MCF 10A (cell line): ENCODE results near the gene GNAI2. TPM values are rescaled to one million over a fixed set of nuclear protein-coding genes. Genes with fewer than 3 reads are reported as not detected.
A peak's percentile ranks its signal among the peaks of the same experiment; 100 is the strongest.

ENCODE experiments used
- BruUV-seq: library from RNA; stranded (reverse); fragments of 400-500 nt; replicated peaks from 2 replicates; lab custom pipeline; 2021; lab: Mats Ljungman, UMichigan
- CTCF ChIA-PET: fragments of 300-600 bp; sonication (Branson Sonifier 250); formaldehyde crosslinking; extraction: SDS; loops from one replicate; lab custom pipeline; 2021; ENCODE audit warnings: antibody characterized with exemption, inconsistent platforms; lab: Yijun Ruan, JAX
- POLR2A ChIA-PET: fragments of 300-600, 350-650 bp; sonication (Branson Sonifier 250); formaldehyde crosslinking; extraction: SDS; loops from one replicate; lab custom pipeline; 2020; ENCODE audit warnings: antibody characterized with exemption, inconsistent platforms; lab: Yijun Ruan, JAX
- DNase-seq: peaks from one replicate; pipeline ENCODE4 v3.0.0-alpha.2; 2018; ENCODE audit not compliant: unreplicated experiment
- H3K27ac Mint-ChIP-seq: one replicate; pipeline ENCODE4 v1.8.0; 2022; ENCODE audit warnings: mild to moderate bottlenecking, low read depth, mixed read lengths; ENCODE audit not compliant: unreplicated experiment
- H3K27me3 Mint-ChIP-seq: one replicate; pipeline ENCODE4 v1.8.0; 2022; ENCODE audit warnings: mixed read lengths; ENCODE audit not compliant: insufficient read depth, unreplicated experiment
- H3K36me3 Mint-ChIP-seq: one replicate; pipeline ENCODE4 v1.8.0; 2022; ENCODE audit warnings: mild to moderate bottlenecking, moderate library complexity, mixed read lengths; ENCODE audit not compliant: insufficient read depth, unreplicated experiment
- H3K4me1 Mint-ChIP-seq: one replicate; pipeline ENCODE4 v1.8.0; 2022; ENCODE audit warnings: mixed read lengths; ENCODE audit not compliant: insufficient read depth, unreplicated experiment
- H3K4me3 Mint-ChIP-seq: one replicate; pipeline ENCODE4 v1.8.0; 2022; ENCODE audit warnings: mild to moderate bottlenecking, moderate library complexity, mixed read lengths; ENCODE audit not compliant: unreplicated experiment
- H3K9me3 Mint-ChIP-seq: one replicate; pipeline ENCODE4 v1.8.0; 2022; ENCODE audit warnings: mixed read lengths; ENCODE audit not compliant: unreplicated experiment
- CTCF ChIP-seq: fragments of 200-600 bp; IDR thresholded peaks from one replicate; pipeline ENCODE4 v1.8.0; 2022; ENCODE audit warnings: antibody characterized with exemption, mild to moderate bottlenecking; ENCODE audit not compliant: unreplicated experiment
- intact Hi-C: fragments of 100-400 bp; cut with micrococcal nuclease; formaldehyde crosslinking; loops from 2 replicates; pipeline ENCODE4 v1.14.1; 2022
- total RNA-seq: library from RNA; stranded (reverse); gene quantifications from 2 replicates; pipeline ENCODE4 v1.2.3, GENCODE V29; 2022

The GNAI2 gene
- total RNA-seq, 1 experiment from 2014 or later, result 123 TPM

DNA sequence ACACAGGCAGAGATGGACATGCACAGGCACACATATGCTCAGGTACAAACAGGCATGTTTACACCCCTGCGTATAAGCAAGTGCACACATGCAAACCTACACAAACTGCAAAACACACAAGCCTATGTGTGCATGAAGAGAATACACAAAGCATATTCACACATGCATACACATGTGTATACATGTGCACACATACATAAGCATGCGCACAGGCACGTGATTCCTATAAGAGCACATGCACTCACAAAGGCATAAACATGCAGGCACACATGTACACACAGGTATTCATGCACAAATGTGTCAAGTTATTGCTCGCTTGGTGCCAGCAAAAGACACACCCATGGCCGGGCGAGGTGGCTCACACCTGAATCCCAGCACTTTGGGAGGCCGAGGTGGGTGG, 46.0 kb upstream of the GNAI2 start:
- ChIA-PET CTCF (interaction anchor here (0.6 to 16.0 kb wide), 11 partner anchors 11 to 85 kb away, joined by 3 to 245 read pairs (median 5); no protein-coding TSS in a partner anchor), POLR2A (interaction anchor here (0.6 to 5.0 kb wide), 6 partner anchors 10 to 68 kb away, joined by 3 to 48 read pairs (median 4); no protein-coding TSS in a partner anchor)
- Mint-ChIP-seq H3K9me3 (no peaks in the 10 kb centered on the region), H3K36me3 (peaks cover 35% of the 10 kb centered on the region), H3K27me3 (no peaks in the 10 kb centered on the region), H3K27ac (no peak overlapping the region), H3K4me3 (no peak overlapping the region), H3K4me1 (no peaks in the 10 kb centered on the region)
- no peak for DNase-seq
- BruUV-seq, result no TSS peak
- intact Hi-C loops, result loop anchor here (1.0 kb wide), 2 partner anchors 35 to 69 kb away; partner anchors contain the start of gene SEMA3F
- no peak for TF ChIP-seq CTCF

- no TSS peak for BruUV-seq
- CTCF ChIA-PET, result interaction anchor here (0.6 to 16.0 kb wide), 21 partner anchors 8 to 98 kb away, joined by 3 to 245 read pairs (median 6); no protein-coding TSS in a partner anchor
- intact Hi-C loops, result no loop called here
- Mint-ChIP-seq H3K27ac (no peak within 1 kb of the TSS), H3K27me3 (no peaks in the 10 kb centered on the region), H3K36me3 (peaks cover 26% of the 10 kb centered on the region), H3K4me3 (no peak within 1 kb of the TSS), H3K9me3 (no peaks in the 10 kb centered on the region), H3K4me1 (no peaks in the 10 kb centered on the region)
- TF ChIP-seq CTCF, result no peak
- POLR2A ChIA-PET, result interaction anchor here (0.6 to 5.0 kb wide), 7 partner anchors 16 to 69 kb away, joined by 3 to 48 read pairs (median 3); no protein-coding TSS in a partner anchor
- DNase-seq, result no peak
Observed at GRCh38 chr3:50190936-50191660, 44.9 kb upstream of the GNAI2 start, which contains the start of gene GNAT1. Gene GNAT1, plus strand, starts transcription at chr3:50191610. Its CDS starts 116 bp downstream, at chr3:50191726.

- CTCF ChIA-PET, result interaction anchor here (0.6 to 16.0 kb wide), 37 partner anchors 9 to 490 kb away, joined by 3 to 245 read pairs (median 5); partner anchors contain the start of genes IFRD2 and SEMA3B
- Mint-ChIP-seq H3K36me3 (peaks cover 24% of the 10 kb centered on the region), H3K9me3 (no peaks in the 10 kb centered on the region), H3K4me1 (no peaks in the 10 kb centered on the region), H3K27me3 (no peaks in the 10 kb centered on the region), H3K27ac (no peak overlapping the region), H3K4me3 (no peak overlapping the region)
- no peak for DNase-seq
- intact Hi-C loops, result loop anchor here (1.0 kb wide), 3 partner anchors 34 to 132 kb away; no protein-coding TSS in a partner anchor
- BruUV-seq, result no TSS peak
- no peak for TF ChIP-seq CTCF
- POLR2A ChIA-PET, result interaction anchor here (1.0 to 5.0 kb wide), 5 partner anchors 27 to 90 kb away, joined by 3 to 48 read pairs (median 3); no protein-coding TSS in a partner anchor
Observed at GRCh38 chr3:50192124-50192523, 43.9 kb upstream of the GNAI2 start.

- peak; percentile 68 for DNase-seq
- no peak overlapping the region for H3K27ac Mint-ChIP-seq
- intact Hi-C loops, result loop anchor here (1.0 kb wide), 3 partner anchors 34 to 132 kb away; no protein-coding TSS in a partner anchor
- TF ChIP-seq CTCF, result peak; percentile 85
- no TSS peak for BruUV-seq
- H3K9me3 Mint-ChIP-seq, result no peaks in the 10 kb centered on the region
- H3K27me3 Mint-ChIP-seq, result no peaks in the 10 kb centered on the region
- POLR2A ChIA-PET, result interaction anchor here (1.0 to 1.5 kb wide), 3 partner anchors 33 to 90 kb away, joined by 3 read pairs; no protein-coding TSS in a partner anchor
- CTCF ChIA-PET, result interaction anchor here (0.6 to 16.0 kb wide), 37 partner anchors 10 to 491 kb away, joined by 3 to 245 read pairs (median 5); partner anchors contain the start of genes IFRD2 and SEMA3B
- no peak overlapping the region for H3K4me3 Mint-ChIP-seq
- no peaks in the 10 kb centered on the region for H3K4me1 Mint-ChIP-seq
- H3K36me3 Mint-ChIP-seq, result peaks cover 18% of the 10 kb centered on the region
Observed at GRCh38 chr3:50192689-50193141, 43.3 kb upstream of the GNAI2 start.
